Stimulated activated naive CD8-positive, alpha-beta T cell treated with anti-CD3 and anti-CD28 coated beads, Interleukin-15, Interleukin-2, amounts not matched to agents 100 ng/mL and 50 ng/mL, for 24 hours (primary cell): ENCODE data around the gene EFHC1.

Experiments
- H3K27ac Mint-ChIP-seq: one replicate; pipeline ENCODE4 v1.8.0; 2021; ENCODE audit warnings: mild to moderate bottlenecking, mixed read lengths
- H3K27me3 Mint-ChIP-seq: one replicate; pipeline ENCODE4 v1.8.0; 2021; ENCODE audit warnings: mixed read lengths
- H3K36me3 Mint-ChIP-seq: one replicate; pipeline ENCODE4 v1.8.0; 2021; ENCODE audit warnings: low read depth, mixed read lengths
- H3K4me1 Mint-ChIP-seq: one replicate; pipeline ENCODE4 v1.8.0; 2021; ENCODE audit warnings: low read depth, mixed read lengths
- H3K4me3 Mint-ChIP-seq: one replicate; pipeline ENCODE4 v1.8.0; 2021; ENCODE audit warnings: mild to moderate bottlenecking, mixed read lengths
- H3K9me3 Mint-ChIP-seq: one replicate; pipeline ENCODE4 v1.8.0; 2021; ENCODE audit warnings: mixed read lengths

The EFHC1 gene

GRCh38 chr6:52389626-52390360 lies 30.3 kb upstream of the EFHC1 start:
- H3K4me3 Mint-ChIP-seq, result peak overlapping the region; percentile 73
- H3K36me3 Mint-ChIP-seq, result peaks cover 14% of the 10 kb centered on the region
- H3K4me1 Mint-ChIP-seq, result peaks cover 88% of the 10 kb centered on the region
- no peaks in the 10 kb centered on the region for H3K9me3 Mint-ChIP-seq
- H3K27ac Mint-ChIP-seq, result peak overlapping the region; percentile 84
- H3K27me3 Mint-ChIP-seq, result no peaks in the 10 kb centered on the region

- H3K9me3 Mint-ChIP-seq, result no peaks in the 10 kb centered on the region
- peaks cover 8% of the 10 kb centered on the region for H3K36me3 Mint-ChIP-seq
- peaks cover 88% of the 10 kb centered on the region for H3K4me1 Mint-ChIP-seq
- H3K27me3 Mint-ChIP-seq, result no peaks in the 10 kb centered on the region
- peak overlapping the region; percentile 84 for H3K27ac Mint-ChIP-seq
- H3K4me3 Mint-ChIP-seq, result peak overlapping the region; percentile 73
Measured at GRCh38 chr6:52390361-52390727, 29.8 kb upstream of the EFHC1 start.

GRCh38 chr6:52391599-52391998 lies 28.5 kb upstream of the EFHC1 start:
- Mint-ChIP-seq H3K4me1 (peaks cover 88% of the 10 kb centered on the region), H3K27ac (no peak overlapping the region), H3K36me3 (peaks cover 8% of the 10 kb centered on the region), H3K4me3 (no peak overlapping the region), H3K27me3 (no peaks in the 10 kb centered on the region), H3K9me3 (no peaks in the 10 kb centered on the region)

- H3K4me3 Mint-ChIP-seq, result no peak overlapping the region
- H3K36me3 Mint-ChIP-seq, result no peaks in the 10 kb centered on the region
- peak overlapping the region; percentile 12 for H3K27ac Mint-ChIP-seq
- peaks cover 99% of the 10 kb centered on the region for H3K4me1 Mint-ChIP-seq
- H3K27me3 Mint-ChIP-seq, result no peaks in the 10 kb centered on the region
- H3K9me3 Mint-ChIP-seq, result no peaks in the 10 kb centered on the region
Measured at GRCh38 chr6:52392944-52393343, 27.2 kb upstream of the EFHC1 start.

- H3K36me3 Mint-ChIP-seq, result no peaks in the 10 kb centered on the region
- peaks cover 100% of the 10 kb centered on the region for H3K4me1 Mint-ChIP-seq
- H3K27me3 Mint-ChIP-seq, result no peaks in the 10 kb centered on the region
- peak overlapping the region; percentile 85 for H3K27ac Mint-ChIP-seq
- no peaks in the 10 kb centered on the region for H3K9me3 Mint-ChIP-seq
- peak overlapping the region; percentile 62 for H3K4me3 Mint-ChIP-seq
Measured at GRCh38 chr6:52393780-52394179, 26.4 kb upstream of the EFHC1 start.

- H3K9me3 Mint-ChIP-seq, result no peaks in the 10 kb centered on the region
- peak overlapping the region; percentile 62 for H3K4me3 Mint-ChIP-seq
- no peaks in the 10 kb centered on the region for H3K27me3 Mint-ChIP-seq
- no peaks in the 10 kb centered on the region for H3K36me3 Mint-ChIP-seq
- peak overlapping the region; percentile 85 for H3K27ac Mint-ChIP-seq
- H3K4me1 Mint-ChIP-seq, result peaks cover 100% of the 10 kb centered on the region
Measured at GRCh38 chr6:52394251-52394666, 25.9 kb upstream of the EFHC1 start.

GRCh38 chr6:52395969-52396368 lies 24.2 kb upstream of the EFHC1 start:
- Mint-ChIP-seq H3K4me1 (peaks cover 100% of the 10 kb centered on the region), H3K36me3 (no peaks in the 10 kb centered on the region), H3K4me3 (no peak overlapping the region), H3K27ac (peak overlapping the region; percentile 65), H3K27me3 (no peaks in the 10 kb centered on the region), H3K9me3 (no peaks in the 10 kb centered on the region)

GRCh38 chr6:52399511-52400312 lies 20.4 kb upstream of the EFHC1 start:
- H3K36me3 Mint-ChIP-seq, result peaks cover 18% of the 10 kb centered on the region
- H3K9me3 Mint-ChIP-seq, result no peaks in the 10 kb centered on the region
- H3K27me3 Mint-ChIP-seq, result no peaks in the 10 kb centered on the region
- peaks cover 73% of the 10 kb centered on the region for H3K4me1 Mint-ChIP-seq
- peak overlapping the region; percentile 29 for H3K4me3 Mint-ChIP-seq
- peak overlapping the region; percentile 60 for H3K27ac Mint-ChIP-seq

GRCh38 chr6:52400313-52401041 lies 19.7 kb upstream of the EFHC1 start:
- H3K4me3 Mint-ChIP-seq, result no peak overlapping the region
- peaks cover 19% of the 10 kb centered on the region for H3K36me3 Mint-ChIP-seq
- H3K27ac Mint-ChIP-seq, result peak overlapping the region; percentile 39
- H3K27me3 Mint-ChIP-seq, result no peaks in the 10 kb centered on the region
- peaks cover 65% of the 10 kb centered on the region for H3K4me1 Mint-ChIP-seq
- no peaks in the 10 kb centered on the region for H3K9me3 Mint-ChIP-seq

GRCh38 chr6:52403086-52403485 lies 17.1 kb upstream of the EFHC1 start:
- Mint-ChIP-seq H3K27me3 (no peaks in the 10 kb centered on the region), H3K4me1 (peaks cover 39% of the 10 kb centered on the region), H3K27ac (no peak overlapping the region), H3K4me3 (no peak overlapping the region), H3K36me3 (peaks cover 19% of the 10 kb centered on the region), H3K9me3 (no peaks in the 10 kb centered on the region)

GRCh38 chr6:52403627-52404026 lies 16.5 kb upstream of the EFHC1 start:
- H3K9me3 Mint-ChIP-seq, result no peaks in the 10 kb centered on the region

GRCh38 chr6:52405243-52405642 lies 14.9 kb upstream of the EFHC1 start:
- peaks cover 19% of the 10 kb centered on the region for H3K36me3 Mint-ChIP-seq
- H3K27me3 Mint-ChIP-seq, result no peaks in the 10 kb centered on the region
- no peaks in the 10 kb centered on the region for H3K9me3 Mint-ChIP-seq
- H3K4me1 Mint-ChIP-seq, result peaks cover 34% of the 10 kb centered on the region
- H3K27ac Mint-ChIP-seq, result no peak overlapping the region
- no peak overlapping the region for H3K4me3 Mint-ChIP-seq

More at GRCh38 chr6:52403627-52404026, 16.5 kb upstream of the EFHC1 start:
- no peaks in the 10 kb centered on the region for H3K27me3 Mint-ChIP-seq
- peaks cover 35% of the 10 kb centered on the region for H3K4me1 Mint-ChIP-seq
- H3K4me3 Mint-ChIP-seq, result no peak overlapping the region
- H3K36me3 Mint-ChIP-seq, result peaks cover 19% of the 10 kb centered on the region
- no peak overlapping the region for H3K27ac Mint-ChIP-seq

- Mint-ChIP-seq H3K4me3 (no peak overlapping the region), H3K36me3 (peaks cover 19% of the 10 kb centered on the region), H3K4me1 (peaks cover 20% of the 10 kb centered on the region), H3K27me3 (no peaks in the 10 kb centered on the region), H3K9me3 (no peaks in the 10 kb centered on the region), H3K27ac (no peak overlapping the region)
Measured at GRCh38 chr6:52407467-52407866, 12.7 kb upstream of the EFHC1 start.

- Mint-ChIP-seq H3K9me3 (no peaks in the 10 kb centered on the region), H3K4me3 (no peak overlapping the region), H3K36me3 (peaks cover 3% of the 10 kb centered on the region), H3K4me1 (peaks cover 17% of the 10 kb centered on the region), H3K27ac (peak overlapping the region; percentile 8), H3K27me3 (no peaks in the 10 kb centered on the region)
Measured at GRCh38 chr6:52409499-52409898, 10.6 kb upstream of the EFHC1 start.

- no peak overlapping the region for H3K27ac Mint-ChIP-seq
Measured at GRCh38 chr6:52410979-52411378, 9.2 kb upstream of the EFHC1 start.

More at GRCh38 chr6:52410979-52411378, 9.2 kb upstream of the EFHC1 start:
- H3K27me3 Mint-ChIP-seq, result no peaks in the 10 kb centered on the region
- no peaks in the 10 kb centered on the region for H3K36me3 Mint-ChIP-seq
- H3K9me3 Mint-ChIP-seq, result no peaks in the 10 kb centered on the region
- no peak overlapping the region for H3K4me3 Mint-ChIP-seq
- H3K4me1 Mint-ChIP-seq, result peaks cover 29% of the 10 kb centered on the region
